SK-N-SH (cell line): ENCODE data around the gene MLST8. TPM values are rescaled to one million over a fixed set of nuclear protein-coding genes. Genes with fewer than 3 reads are reported as not detected.

Source experiments
- CTCF ChIA-PET: fragments of 300-600, 350-600 bp; formaldehyde crosslinking; extraction: SDS; loops from one replicate; lab custom pipeline; 2021; lab: Yijun Ruan, JAX
- POLR2A ChIA-PET: fragments of 350-600 bp; sonication (Branson Sonifier 250); formaldehyde crosslinking; extraction: SDS; loops from one replicate; lab custom pipeline; 2020; ENCODE audit warnings: antibody characterized with exemption, inconsistent platforms; lab: Yijun Ruan, JAX
- DNase-seq: peaks from one replicate; pipeline ENCODE4 v3.0.0; 2012
- H2AFZ ChIP-seq: fragments of 200-600 bp; sonication (generic); 2 replicates; pipeline ENCODE4 v1.8.1; 2016; ENCODE audit warnings: antibody characterized with exemption, mild to moderate bottlenecking, low read depth
- H3F3A ChIP-seq: fragments of 200-600 bp; sonication (generic); replicated peaks from 2 replicates; pipeline ENCODE3; 2016; ENCODE audit warnings: antibody characterized with exemption, mild to moderate bottlenecking; ENCODE audit not compliant: insufficient read depth
- H3K27ac ChIP-seq, 2 experiments: fragments of 200-500 bp in 1 of 2; fragments of 200-600 bp in 1 of 2; sonication (Bioruptor generic) in 1 of 2; sonication (generic), shearing (Covaris generic) in 1 of 2; 2 replicates each; pipeline versions ENCODE4 v1.5.1 to v1.6.1; 2014 to 2016; ENCODE audit warnings: low read depth in 2 of 2, inconsistent platforms in 1 of 2, low read length in 1 of 2, mild to moderate bottlenecking in 1 of 2, mixed read lengths in 1 of 2
- H3K27me3 ChIP-seq: fragments of 200-600 bp; sonication (generic), shearing (Covaris generic); 2 replicates; pipeline ENCODE4 v1.6.1; 2016; ENCODE audit warnings: mixed run types; ENCODE audit not compliant: insufficient read depth
- H3K36me3 ChIP-seq, 2 experiments: fragments of 200-500 bp in 1 of 2; fragments of 200-600 bp in 1 of 2; sonication (Bioruptor generic) in 1 of 2; sonication (generic) in 1 of 2; replicated peaks in 1 of 2; 2 replicates each; pipeline versions ENCODE3 to v1.5.1; 2014 to 2016; ENCODE audit warnings: low read length in 1 of 2, mild to moderate bottlenecking in 1 of 2; ENCODE audit not compliant: insufficient read depth in 2 of 2, control insufficient read depth in 1 of 2
- H3K4me1 ChIP-seq, 2 experiments: fragments of 200-500 bp in 1 of 2; fragments of 200-600 bp in 1 of 2; sonication (Bioruptor generic) in 1 of 2; sonication (generic), shearing (Covaris generic) in 1 of 2; 2 replicates each; pipeline versions ENCODE4 v1.5.1 to v1.6.1; 2014 to 2016; ENCODE audit warnings: low read depth in 1 of 2, low read length in 1 of 2, mixed run types in 1 of 2; ENCODE audit not compliant: insufficient read depth in 2 of 2, control insufficient read depth in 1 of 2
- H3K4me2 ChIP-seq: fragments of 200-600 bp; sonication (generic), shearing (Covaris generic); 2 replicates; pipeline ENCODE4 v1.6.1; 2017; ENCODE audit warnings: mixed run types
- H3K4me3 ChIP-seq, 2 experiments: fragments of 200-500 bp in 1 of 2; fragments of 200-600 bp in 1 of 2; sonication (Bioruptor generic) in 1 of 2; sonication (generic), shearing (Covaris generic) in 1 of 2; 2 replicates each; pipeline versions ENCODE4 v1.5.1 to v1.8.1; 2014 to 2016; ENCODE audit warnings: low read depth in 2 of 2, inconsistent platforms in 1 of 2, low read length in 1 of 2, mild to moderate bottlenecking in 1 of 2, mixed read lengths in 1 of 2, moderate library complexity in 1 of 2
- H3K79me2 ChIP-seq: fragments of 200-600 bp; sonication (generic); 2 replicates; pipeline ENCODE4 v1.8.1; 2017; ENCODE audit warnings: mild to moderate bottlenecking; ENCODE audit not compliant: insufficient read depth
- H3K9ac ChIP-seq: fragments of 200-600 bp; sonication (generic); 2 replicates; pipeline ENCODE4 v1.6.1; 2017; ENCODE audit warnings: mixed run types
- H3K9me2 ChIP-seq: fragments of 200-600 bp; sonication (generic); 2 replicates; pipeline ENCODE4 v1.6.1; 2017; ENCODE audit warnings: mixed run types
- H3K9me3 ChIP-seq: fragments of 200-600 bp; sonication (generic); 2 replicates; pipeline ENCODE4 v1.6.1; 2017; ENCODE audit warnings: mixed run types, mild to moderate bottlenecking, moderate library complexity
- H4K20me1 ChIP-seq: fragments of 200-600 bp; sonication (generic); 2 replicates; pipeline ENCODE4 v1.6.1; 2017; ENCODE audit warnings: mild to moderate bottlenecking, mixed run types; ENCODE audit not compliant: insufficient read depth
- CHD2 ChIP-seq: fragments of 150-350 bp; IDR thresholded peaks from 2 replicates; pipeline ENCODE4 v1.6.1; 2018; ENCODE audit warnings: low read length; ENCODE audit not compliant: partially characterized antibody
- EZH2phosphoT487 ChIP-seq: fragments of 200-600 bp; sonication (generic); IDR thresholded peaks from 2 replicates; pipeline ENCODE4 v1.6.1; 2017; ENCODE audit warnings: low read depth, mixed run types, mild to moderate bottlenecking, antibody characterized with exemption, moderate library complexity, borderline replicate concordance
- FOSL2 ChIP-seq: IDR thresholded peaks from 2 replicates; pipeline ENCODE4 v1.4.0; 2012; ENCODE audit warnings: low read depth, mild to moderate bottlenecking, moderate library complexity, borderline replicate concordance
- FOXJ3 ChIP-seq: sonication (generic); formaldehyde crosslinking; IDR thresholded peaks from 2 replicates; pipeline ENCODE4 v1.5.1; 2020; ENCODE audit warnings: mild to moderate bottlenecking, missing genetic modification reagents
- FOXM1 ChIP-seq: IDR thresholded peaks from 2 replicates; pipeline ENCODE4 v1.4.0; 2012; ENCODE audit warnings: low read depth, mild to moderate bottlenecking
- GABPA ChIP-seq: IDR thresholded peaks from 2 replicates; pipeline ENCODE4 v1.4.0; 2012; ENCODE audit warnings: low read depth, mild to moderate bottlenecking
- GATA2 ChIP-seq: sonication (generic); formaldehyde crosslinking; IDR thresholded peaks from 2 replicates; pipeline ENCODE4 v1.5.0; 2020; ENCODE audit warnings: mild to moderate bottlenecking, missing genetic modification reagents
- IRF3 ChIP-seq: fragments of 150-350 bp; IDR thresholded peaks from 2 replicates; pipeline ENCODE4 v1.6.1; 2016; ENCODE audit warnings: mild to moderate bottlenecking, low read depth, low read length
- JUND ChIP-seq: IDR thresholded peaks from 2 replicates; pipeline ENCODE4 v1.4.0; 2012
- MXI1 ChIP-seq: IDR thresholded peaks from 2 replicates; pipeline ENCODE4 v1.6.1; 2012; ENCODE audit warnings: mild to moderate bottlenecking, low read depth, low read length, improper control_type of control experiment
- NRF1 ChIP-seq: IDR thresholded peaks from 2 replicates; pipeline ENCODE4 v1.6.1; 2012; ENCODE audit warnings: low read depth, mild to moderate bottlenecking, low read length
- RAD21 ChIP-seq: IDR thresholded peaks from 2 replicates; pipeline ENCODE4 v1.6.1; 2012; ENCODE audit warnings: mild to moderate bottlenecking, low read length
- SIN3A ChIP-seq: IDR thresholded peaks from 2 replicates; pipeline ENCODE4 v1.6.1; 2012; ENCODE audit warnings: low read depth, mild to moderate bottlenecking, low read length, moderate library complexity, borderline replicate concordance
- SMC3 ChIP-seq: IDR thresholded peaks from 2 replicates; pipeline ENCODE4 v1.6.1; 2012; ENCODE audit warnings: low read depth, low read length, improper control_type of control experiment
- TAF1 ChIP-seq: IDR thresholded peaks from 2 replicates; pipeline ENCODE4 v1.6.1; 2012; ENCODE audit warnings: low read depth, mild to moderate bottlenecking, low read length, moderate library complexity, borderline replicate concordance
- TCF12 ChIP-seq: IDR thresholded peaks from 2 replicates; pipeline ENCODE4 v1.4.0; 2012
- TEAD4 ChIP-seq: IDR thresholded peaks from 2 replicates; pipeline ENCODE4 v1.4.0; 2012; ENCODE audit warnings: mild to moderate bottlenecking, borderline replicate concordance; ENCODE audit not compliant: insufficient read depth
- USF2 ChIP-seq: fragments of 150-350 bp; IDR thresholded peaks from 2 replicates; pipeline ENCODE4 v1.6.1; 2017; ENCODE audit warnings: antibody characterized with exemption, low read length, low read depth, borderline replicate concordance
- WGBS: methylation state at CpG from one replicate; pipeline ENCODE4 v1.1.6; 2017; ENCODE audit warnings: low lambda C conversion rate; 5-methylcytosine and 5-hydroxymethylcytosine counted together
- polyA plus RNA-seq, 3 experiments: library from polyadenylated mRNA; depleted of rRNA; stranded (reverse); fragments of >200 nt; gene quantifications; 2 replicates each; pipeline ENCODE4 v1.2.3, GENCODE V29; 2012
- TF ChIP-seq, protein P1 (sequence below): IDR thresholded peaks from 2 replicates; pipeline ENCODE4 v1.6.1; 2012; ENCODE audit warnings: mild to moderate bottlenecking, low read depth, low read length, moderate library complexity
- TF ChIP-seq, protein P2 (sequence below): IDR thresholded peaks from 2 replicates; pipeline ENCODE4 v1.4.0; 2012; ENCODE audit warnings: low read depth, borderline replicate concordance

Gene MLST8
- polyA plus RNA-seq, 1 of the 3 experiments (the other 2 are of a cell fraction) = 85.4 TPM

DNA sequence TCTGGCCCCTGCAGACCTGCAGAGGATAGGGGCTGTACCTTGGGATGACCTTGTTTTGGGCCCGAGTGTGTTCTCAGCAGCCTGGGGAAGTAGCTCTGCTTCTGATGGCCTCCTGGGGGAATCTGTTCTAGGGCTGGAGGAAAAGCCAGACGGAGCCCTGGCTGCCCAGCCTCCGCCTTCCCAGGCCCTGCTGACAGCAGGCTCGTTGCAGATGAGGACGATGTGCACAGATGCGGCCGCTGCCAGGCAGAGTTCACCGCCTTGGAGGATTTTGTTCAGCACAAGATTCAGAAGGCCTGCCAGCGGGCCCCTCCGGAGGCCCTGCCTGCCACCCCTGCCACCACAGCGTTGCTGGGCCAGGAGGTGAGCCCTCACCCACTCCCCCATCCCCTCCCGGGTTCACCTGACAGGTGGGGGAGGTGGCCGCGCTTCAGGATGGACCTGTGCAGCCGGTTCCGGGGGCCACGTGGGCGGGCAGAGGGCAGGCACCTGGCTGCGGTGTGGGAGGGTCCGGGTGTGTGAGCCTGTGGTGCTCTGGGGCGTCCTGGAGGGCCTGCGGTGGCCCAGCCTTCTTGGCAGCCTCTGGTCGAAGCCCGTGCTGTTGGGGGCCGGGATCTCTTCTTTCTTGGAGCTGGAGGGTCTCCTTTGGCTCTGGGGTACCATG, 23.0 kb downstream of the MLST8 start:
- Histone ChIP-seq H3F3A (no peaks in the 10 kb centered on the region), H3K27me3 (no peaks in the 10 kb centered on the region), H3K27ac (no peak overlapping the region), H3K4me1 (peaks cover 0 to 4% of the 10 kb centered on the region in 2 experiments; a peak in 1 of 4 replicates), H3K9me3 (no peaks in the 10 kb centered on the region), H3K4me3 (no peak overlapping the region), H4K20me1 (peaks cover 30% of the 10 kb centered on the region), H3K9me2 (no peaks in the 10 kb centered on the region), H3K9ac (no peak overlapping the region), H3K79me2 (peaks cover 51% of the 10 kb centered on the region), H2AFZ (no peak overlapping the region)
- DNase-seq = no peak
- ChIA-PET POLR2A (no interaction called here), CTCF (no interaction called here)
- 91% methylated on average over 12 of the region's 25 CpGs for WGBS
- no peak for TF ChIP-seq CHD2
- no peak for TF ChIP-seq GATA2 (CRISPR knock-in tag)
- TF ChIP-seq FOSL2 = no peak
- no peak for TF ChIP-seq GABPA
- TF ChIP-seq JUND = no peak
- no peak for TF ChIP-seq TAF1
- TF ChIP-seq, protein P1, sequence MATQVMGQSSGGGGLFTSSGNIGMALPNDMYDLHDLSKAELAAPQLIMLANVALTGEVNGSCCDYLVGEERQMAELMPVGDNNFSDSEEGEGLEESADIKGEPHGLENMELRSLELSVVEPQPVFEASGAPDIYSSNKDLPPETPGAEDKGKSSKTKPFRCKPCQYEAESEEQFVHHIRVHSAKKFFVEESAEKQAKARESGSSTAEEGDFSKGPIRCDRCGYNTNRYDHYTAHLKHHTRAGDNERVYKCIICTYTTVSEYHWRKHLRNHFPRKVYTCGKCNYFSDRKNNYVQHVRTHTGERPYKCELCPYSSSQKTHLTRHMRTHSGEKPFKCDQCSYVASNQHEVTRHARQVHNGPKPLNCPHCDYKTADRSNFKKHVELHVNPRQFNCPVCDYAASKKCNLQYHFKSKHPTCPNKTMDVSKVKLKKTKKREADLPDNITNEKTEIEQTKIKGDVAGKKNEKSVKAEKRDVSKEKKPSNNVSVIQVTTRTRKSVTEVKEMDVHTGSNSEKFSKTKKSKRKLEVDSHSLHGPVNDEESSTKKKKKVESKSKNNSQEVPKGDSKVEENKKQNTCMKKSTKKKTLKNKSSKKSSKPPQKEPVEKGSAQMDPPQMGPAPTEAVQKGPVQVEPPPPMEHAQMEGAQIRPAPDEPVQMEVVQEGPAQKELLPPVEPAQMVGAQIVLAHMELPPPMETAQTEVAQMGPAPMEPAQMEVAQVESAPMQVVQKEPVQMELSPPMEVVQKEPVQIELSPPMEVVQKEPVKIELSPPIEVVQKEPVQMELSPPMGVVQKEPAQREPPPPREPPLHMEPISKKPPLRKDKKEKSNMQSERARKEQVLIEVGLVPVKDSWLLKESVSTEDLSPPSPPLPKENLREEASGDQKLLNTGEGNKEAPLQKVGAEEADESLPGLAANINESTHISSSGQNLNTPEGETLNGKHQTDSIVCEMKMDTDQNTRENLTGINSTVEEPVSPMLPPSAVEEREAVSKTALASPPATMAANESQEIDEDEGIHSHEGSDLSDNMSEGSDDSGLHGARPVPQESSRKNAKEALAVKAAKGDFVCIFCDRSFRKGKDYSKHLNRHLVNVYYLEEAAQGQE = no peak
- TF ChIP-seq MXI1 = no peak
- no peak for TF ChIP-seq EZH2phosphoT487
- no peak for TF ChIP-seq TEAD4
- TF ChIP-seq SIN3A = no peak
- TF ChIP-seq FOXM1 = no peak
- no peak for TF ChIP-seq TCF12
- no peak for TF ChIP-seq USF2
- TF ChIP-seq RAD21 = no peak
- no peak for TF ChIP-seq IRF3
- no peak for TF ChIP-seq SMC3
- TF ChIP-seq, protein P2, sequence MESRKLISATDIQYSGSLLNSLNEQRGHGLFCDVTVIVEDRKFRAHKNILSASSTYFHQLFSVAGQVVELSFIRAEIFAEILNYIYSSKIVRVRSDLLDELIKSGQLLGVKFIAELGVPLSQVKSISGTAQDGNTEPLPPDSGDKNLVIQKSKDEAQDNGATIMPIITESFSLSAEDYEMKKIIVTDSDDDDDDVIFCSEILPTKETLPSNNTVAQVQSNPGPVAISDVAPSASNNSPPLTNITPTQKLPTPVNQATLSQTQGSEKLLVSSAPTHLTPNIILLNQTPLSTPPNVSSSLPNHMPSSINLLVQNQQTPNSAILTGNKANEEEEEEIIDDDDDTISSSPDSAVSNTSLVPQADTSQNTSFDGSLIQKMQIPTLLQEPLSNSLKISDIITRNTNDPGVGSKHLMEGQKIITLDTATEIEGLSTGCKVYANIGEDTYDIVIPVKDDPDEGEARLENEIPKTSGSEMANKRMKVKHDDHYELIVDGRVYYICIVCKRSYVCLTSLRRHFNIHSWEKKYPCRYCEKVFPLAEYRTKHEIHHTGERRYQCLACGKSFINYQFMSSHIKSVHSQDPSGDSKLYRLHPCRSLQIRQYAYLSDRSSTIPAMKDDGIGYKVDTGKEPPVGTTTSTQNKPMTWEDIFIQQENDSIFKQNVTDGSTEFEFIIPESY = no peak
- TF ChIP-seq FOXJ3 (CRISPR knock-in tag) = no peak
- TF ChIP-seq NRF1 = no peak
- TF ChIP-seq, all 33 proteins: peak for 0
- H3K36me3 ChIP-seq = peaks cover 0 to 48% of the 10 kb centered on the region in 2 experiments
- no peak overlapping the region for H3K4me2 ChIP-seq
